HG03097 (cell line): ENCODE measurements around the gene FSTL4.
"Not testable (repeated sequence)": the region's sequence is repeated elsewhere in the genome, so short reads cannot be mapped to it uniquely, and the experiment has no call there.

Experiments
- ATAC-seq: cut with Tn5 transposase; IDR thresholded peaks from one replicate; pipeline ENCODE4 v1.9.1; 2021; ENCODE audit not compliant: unreplicated experiment, low FRiP score

FSTL4 gene

DNA sequence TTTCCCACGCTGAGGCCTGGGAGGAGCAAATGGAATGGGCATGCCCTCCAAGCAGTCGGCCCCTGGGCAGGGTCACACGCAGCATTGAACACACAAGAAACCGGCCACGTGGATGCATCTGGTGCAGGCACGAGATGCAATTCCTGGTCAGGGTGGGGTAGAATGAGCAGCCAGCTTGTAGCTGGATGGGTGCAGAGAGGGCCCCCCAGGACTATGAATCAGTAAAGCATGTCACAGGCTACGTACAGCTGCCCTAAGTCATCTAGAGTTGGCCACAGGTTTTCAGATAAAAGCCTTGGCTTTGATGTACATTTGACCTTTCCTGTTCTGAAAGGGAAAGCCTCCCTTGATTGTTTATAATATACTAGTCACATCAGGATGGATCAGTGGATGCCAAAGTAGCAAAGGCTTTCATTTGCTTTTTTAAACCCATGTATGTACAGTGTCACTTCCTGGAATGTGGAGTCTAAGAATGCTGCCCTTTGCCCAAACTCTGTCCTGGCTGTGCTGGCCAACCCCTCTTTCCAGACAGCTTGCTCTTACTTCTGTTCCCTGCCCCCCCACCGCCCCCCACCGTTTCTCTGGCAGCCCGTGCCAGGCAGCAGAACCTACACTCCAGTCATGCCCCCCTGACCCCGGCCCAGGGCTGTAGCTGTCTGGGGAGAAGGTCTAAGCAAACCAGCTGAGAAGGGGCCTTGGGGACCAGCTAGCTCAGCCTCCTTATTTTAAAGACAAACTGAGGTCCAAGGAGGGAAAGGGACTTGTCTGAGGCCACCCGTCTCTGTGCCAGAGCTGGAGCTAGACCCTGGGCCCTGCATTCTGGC lies 391.3 kb downstream of the FSTL4 start:
- no peak for ATAC-seq

DNA sequence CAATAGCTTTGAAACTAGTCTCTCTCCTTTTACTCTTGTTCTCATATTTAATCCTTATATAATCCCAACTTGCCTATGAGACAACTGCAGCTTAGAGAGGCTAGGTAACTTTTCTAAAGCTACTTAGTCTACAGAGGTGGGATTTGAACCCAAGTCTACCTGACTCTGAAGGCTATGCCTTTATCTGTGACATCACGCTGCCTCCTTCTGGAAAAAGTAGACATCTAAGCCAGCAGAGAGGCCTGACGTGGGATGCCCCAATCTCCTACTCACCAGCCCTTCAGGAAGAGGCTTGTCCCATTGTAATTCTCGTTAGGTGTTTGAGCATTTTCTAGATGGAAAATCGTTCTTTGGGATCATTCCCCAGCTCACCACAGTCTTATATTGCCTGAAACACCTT lies 393.0 kb downstream of the FSTL4 start:
- no peak for ATAC-seq

GRCh38 chr5:133216138-133216537 lies 396.2 kb downstream of the FSTL4 start:
- ATAC-seq, result not testable (repeated sequence)

GRCh38 chr5:133214153-133214820 lies 398.1 kb downstream of the FSTL4 start:
- no peak for ATAC-seq

GRCh38 chr5:133205649-133206048 lies 406.7 kb downstream of the FSTL4 start:
- no peak for ATAC-seq

GRCh38 chr5:133205204-133205603 lies 407.1 kb downstream of the FSTL4 start:
- ATAC-seq, result no peak

- ATAC-seq, result no peak
Observed at GRCh38 chr5:133203317-133204305, 408.7 kb downstream of the FSTL4 start.

DNA sequence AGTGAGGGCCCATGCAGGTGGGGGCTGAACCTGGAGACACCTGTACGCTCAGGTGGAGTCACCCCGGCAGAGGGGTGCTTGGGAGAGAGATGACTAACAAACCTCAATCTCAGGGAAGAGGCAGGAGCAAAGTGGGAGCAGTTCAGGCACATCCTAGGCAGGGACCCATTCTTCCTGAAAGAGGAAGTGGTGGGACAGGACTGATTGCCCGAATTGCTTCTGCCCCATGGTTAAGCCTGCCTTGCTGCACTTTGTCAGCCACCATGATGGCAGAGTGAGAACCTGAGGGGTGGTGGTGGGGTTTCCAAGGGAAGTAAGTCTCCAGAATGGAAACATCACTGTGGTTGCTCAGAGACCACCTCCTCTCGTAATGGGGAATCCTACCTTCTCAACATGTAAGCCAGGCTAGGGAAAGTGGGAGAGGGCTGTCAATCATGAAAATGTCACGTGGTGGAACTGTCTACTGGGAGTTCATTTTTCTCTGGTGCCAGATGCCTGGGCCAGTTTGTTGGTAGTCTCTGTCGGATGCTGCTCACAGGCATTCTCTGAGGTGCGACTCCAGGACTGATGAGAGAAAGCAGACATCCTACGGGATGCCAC lies 410.2 kb downstream of the FSTL4 start:
- no peak for ATAC-seq

- ATAC-seq, result no peak
Observed at GRCh38 chr5:133201310-133201709, 411.0 kb downstream of the FSTL4 start.

DNA sequence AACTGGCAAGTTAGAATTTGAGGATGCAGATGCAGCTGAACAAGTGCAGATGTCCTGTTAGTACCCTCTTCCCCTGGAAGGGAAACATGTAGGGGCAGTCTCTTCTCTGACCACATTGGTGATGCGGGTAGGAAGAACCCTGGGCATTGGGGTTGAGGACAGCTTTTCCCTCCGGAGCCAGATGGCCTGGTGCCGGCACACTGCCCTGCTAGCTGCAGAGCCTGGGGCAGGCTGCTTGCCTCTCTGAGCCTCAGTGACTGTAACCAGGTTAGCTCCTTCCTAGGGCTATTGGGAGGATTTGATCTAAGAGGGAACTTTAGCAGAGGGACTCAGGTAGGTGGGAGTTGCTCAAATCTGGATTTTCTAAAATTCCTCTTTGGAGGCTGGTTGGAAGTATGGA lies 412.1 kb downstream of the FSTL4 start:
- ATAC-seq, result no peak

GRCh38 chr5:133199417-133200178 lies 412.7 kb downstream of the FSTL4 start:
- ATAC-seq, result no peak

- ATAC-seq, result no peak
Observed at GRCh38 chr5:133198511-133198910, 413.8 kb downstream of the FSTL4 start.

DNA sequence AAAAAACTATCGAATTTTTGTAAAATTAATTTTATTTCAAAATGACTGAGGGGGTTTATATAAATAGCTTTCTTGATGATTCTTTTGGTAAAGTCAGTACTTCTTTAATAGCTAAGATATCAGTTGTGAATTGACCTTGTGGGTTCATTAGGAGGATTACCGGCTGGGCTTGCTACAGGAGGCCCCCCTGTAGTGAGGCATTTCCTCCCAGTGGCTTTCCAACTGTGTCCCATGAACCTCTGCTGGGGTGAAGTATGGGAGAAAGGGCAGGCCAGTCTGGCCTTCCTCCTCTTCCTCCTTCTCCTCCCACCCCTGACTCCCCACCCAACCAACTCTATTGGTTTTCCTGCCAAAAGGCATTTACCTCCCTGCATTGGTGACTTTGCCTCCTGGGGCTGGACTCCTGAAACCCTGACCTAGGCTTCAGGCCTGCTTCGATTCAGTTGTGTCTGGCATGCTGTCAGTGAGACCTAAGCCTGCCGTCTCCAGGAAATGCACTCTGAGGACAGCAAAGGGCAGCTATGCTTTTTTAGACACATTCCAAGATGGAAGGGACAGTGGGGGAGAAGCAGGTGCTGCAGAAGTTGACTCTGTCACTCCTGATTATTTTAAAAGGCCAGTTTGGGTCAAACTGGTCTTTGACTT lies 415.8 kb downstream of the FSTL4 start:
- no peak for ATAC-seq

- no peak for ATAC-seq
Observed at GRCh38 chr5:133195250-133195649, 417.1 kb downstream of the FSTL4 start.

GRCh38 chr5:133193794-133194193 lies 418.5 kb downstream of the FSTL4 start:
- no peak for ATAC-seq

- ATAC-seq, result no peak
Observed at GRCh38 chr5:133192716-133193115, 419.6 kb downstream of the FSTL4 start.

DNA sequence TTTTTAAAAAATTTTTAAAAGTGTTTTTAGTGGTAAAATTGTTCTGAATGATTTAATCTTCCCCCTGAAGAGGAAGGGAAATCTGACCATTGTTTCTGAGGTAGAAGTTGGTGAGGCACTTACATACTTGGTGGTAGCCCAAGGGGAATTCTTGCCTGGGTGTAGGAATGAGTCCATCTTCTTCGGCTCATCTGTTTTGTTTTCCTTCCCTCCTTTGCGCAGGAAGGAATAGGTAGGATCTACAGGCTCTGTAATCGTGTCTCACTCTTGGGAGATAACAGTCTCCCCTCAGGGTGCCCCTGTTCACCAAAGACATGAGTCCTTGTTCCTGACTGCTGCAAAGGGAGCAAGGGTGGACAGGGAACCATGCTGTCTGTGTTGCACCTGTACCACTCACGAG lies 422.5 kb downstream of the FSTL4 start:
- ATAC-seq, result no peak

DNA sequence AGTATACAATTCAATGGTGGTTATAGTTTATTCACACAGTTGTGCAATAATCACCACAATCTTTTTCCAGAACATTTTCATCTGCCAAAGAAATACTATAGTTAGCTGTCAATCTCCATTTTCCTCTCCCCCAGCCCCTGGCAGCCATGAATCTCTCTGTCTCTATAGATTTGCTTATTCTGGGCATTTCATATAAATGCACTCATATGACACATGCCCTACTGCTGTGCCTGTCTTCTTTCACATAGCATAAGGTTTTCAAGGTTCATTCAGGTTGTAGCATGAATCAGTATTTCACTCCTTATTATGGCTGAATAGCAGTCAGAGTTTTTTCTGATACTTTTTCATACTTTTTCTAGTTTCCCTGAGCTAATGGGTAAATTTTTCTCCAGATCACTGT lies 432.9 kb downstream of the FSTL4 start:
- ATAC-seq, result no peak

- not testable (repeated sequence) for ATAC-seq
Observed at GRCh38 chr5:133170756-133171387, 441.5 kb downstream of the FSTL4 start.
